ENCODE measurements around the gene TLL1. TPM values are rescaled to one million over a fixed set of nuclear protein-coding genes. Genes with fewer than 3 reads are reported as not detected.

Gene TLL1
- total and polyA plus RNA-seq, 4 donors, result 0.04 to 0.25 (median 0.05) TPM; not detected in 1

DNA sequence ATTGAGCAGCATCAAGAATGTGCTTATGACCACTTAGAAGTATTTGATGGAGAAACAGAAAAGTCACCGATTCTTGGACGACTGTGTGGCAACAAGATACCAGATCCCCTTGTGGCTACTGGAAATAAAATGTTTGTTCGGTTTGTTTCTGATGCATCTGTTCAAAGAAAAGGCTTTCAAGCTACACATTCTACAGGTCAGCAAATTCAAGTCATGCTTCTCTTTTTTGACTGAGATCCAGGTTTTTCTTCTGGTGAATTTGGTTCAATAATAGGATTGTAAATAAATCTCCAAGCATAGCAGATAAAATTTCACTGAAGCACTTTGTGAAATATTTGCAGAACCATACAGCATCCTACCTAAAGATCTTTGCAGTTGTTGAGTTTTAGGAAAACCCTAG, 218.1 kb downstream of the TLL1 start:
- 64% methylated on average over 3 of the region's 3 CpGs for WGBS
- H3K27ac ChIP-seq (ENCODE audit: low read depth in 1 of 2, low read length in 2 of 2), result no peak overlapping the region
- no peaks in the 10 kb centered on the region for H3K27me3 ChIP-seq (ENCODE audit: control insufficient read depth in 4 of 4, insufficient read depth in 4 of 4, low read length in 3 of 4)
- H3K4me1 ChIP-seq (ENCODE audit: control insufficient read depth in 4 of 4, insufficient read depth in 4 of 4, low read length in 3 of 4), result no peaks in the 10 kb centered on the region
- H3K9me3 ChIP-seq (ENCODE audit: control insufficient read depth in 4 of 4, low read length in 3 of 4), result no peaks in the 10 kb centered on the region
- H3K9ac ChIP-seq (ENCODE audit: low read depth in 1 of 2, low read length in 2 of 2), result no peak overlapping the region
- no peak overlapping the region for H3K4me3 ChIP-seq (ENCODE audit: low read depth in 1 of 3, low read length in 3 of 3)
- TF ChIP-seq SP1 (IDR thresholded peaks at IDR 0.05) (no peak), TAF1 (conservative IDR thresholded peaks at IDR 0.05) (no peak)
- no peaks in the 10 kb centered on the region for H3K36me3 ChIP-seq (ENCODE audit: control insufficient read depth in 4 of 4, insufficient read depth in 3 of 4, low read depth in 1 of 4, low read length in 3 of 4)
- DNase-seq (ENCODE audit: low spot score), result no peak

DNA sequence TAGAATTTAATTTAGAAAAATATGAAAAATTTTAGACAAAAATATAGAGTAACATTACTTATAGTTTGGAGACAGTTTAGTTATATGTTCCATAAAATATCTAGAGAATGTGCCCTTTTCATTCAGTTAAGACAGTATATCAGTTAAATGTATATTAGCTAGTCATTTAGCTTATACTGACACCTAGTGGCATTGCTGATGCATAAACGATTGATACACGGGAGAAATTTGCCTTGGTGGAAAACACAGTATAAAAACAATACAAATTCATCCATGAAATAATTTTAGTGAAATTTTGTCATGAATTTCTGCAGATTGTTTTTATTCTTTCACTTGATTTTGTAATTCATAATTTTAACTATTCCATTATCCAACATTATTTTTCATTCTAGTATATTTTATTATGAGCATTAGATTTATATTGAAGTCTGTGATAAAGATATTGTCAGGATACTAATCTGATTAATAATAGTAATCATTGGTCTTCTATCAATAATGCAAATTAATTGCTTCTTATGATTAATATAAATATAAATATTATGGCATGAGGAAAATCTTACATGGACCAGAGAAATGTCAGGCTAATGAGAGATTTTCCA, 219.0 kb downstream of the TLL1 start:
- no peak overlapping the region for H3K9ac ChIP-seq (ENCODE audit: low read depth in 1 of 2, low read length in 2 of 2)
- WGBS, result 0% methylated on average over 2 of the region's 2 CpGs
- no peak overlapping the region for H3K4me3 ChIP-seq (ENCODE audit: low read depth in 1 of 3, low read length in 3 of 3)
- TF ChIP-seq NR2F2 (IDR thresholded peaks at IDR 0.05) (no peak), RAD21 (IDR thresholded peaks at IDR 0.05) (peak; percentile 86), GABPA (IDR thresholded peaks at IDR 0.05 in 1 of 2, conservative IDR thresholded peaks at IDR 0.05 in 1 of 2) (no peak), TAF1 (conservative IDR thresholded peaks at IDR 0.05) (no peak)
- TF ChIP-seq, protein P1, sequence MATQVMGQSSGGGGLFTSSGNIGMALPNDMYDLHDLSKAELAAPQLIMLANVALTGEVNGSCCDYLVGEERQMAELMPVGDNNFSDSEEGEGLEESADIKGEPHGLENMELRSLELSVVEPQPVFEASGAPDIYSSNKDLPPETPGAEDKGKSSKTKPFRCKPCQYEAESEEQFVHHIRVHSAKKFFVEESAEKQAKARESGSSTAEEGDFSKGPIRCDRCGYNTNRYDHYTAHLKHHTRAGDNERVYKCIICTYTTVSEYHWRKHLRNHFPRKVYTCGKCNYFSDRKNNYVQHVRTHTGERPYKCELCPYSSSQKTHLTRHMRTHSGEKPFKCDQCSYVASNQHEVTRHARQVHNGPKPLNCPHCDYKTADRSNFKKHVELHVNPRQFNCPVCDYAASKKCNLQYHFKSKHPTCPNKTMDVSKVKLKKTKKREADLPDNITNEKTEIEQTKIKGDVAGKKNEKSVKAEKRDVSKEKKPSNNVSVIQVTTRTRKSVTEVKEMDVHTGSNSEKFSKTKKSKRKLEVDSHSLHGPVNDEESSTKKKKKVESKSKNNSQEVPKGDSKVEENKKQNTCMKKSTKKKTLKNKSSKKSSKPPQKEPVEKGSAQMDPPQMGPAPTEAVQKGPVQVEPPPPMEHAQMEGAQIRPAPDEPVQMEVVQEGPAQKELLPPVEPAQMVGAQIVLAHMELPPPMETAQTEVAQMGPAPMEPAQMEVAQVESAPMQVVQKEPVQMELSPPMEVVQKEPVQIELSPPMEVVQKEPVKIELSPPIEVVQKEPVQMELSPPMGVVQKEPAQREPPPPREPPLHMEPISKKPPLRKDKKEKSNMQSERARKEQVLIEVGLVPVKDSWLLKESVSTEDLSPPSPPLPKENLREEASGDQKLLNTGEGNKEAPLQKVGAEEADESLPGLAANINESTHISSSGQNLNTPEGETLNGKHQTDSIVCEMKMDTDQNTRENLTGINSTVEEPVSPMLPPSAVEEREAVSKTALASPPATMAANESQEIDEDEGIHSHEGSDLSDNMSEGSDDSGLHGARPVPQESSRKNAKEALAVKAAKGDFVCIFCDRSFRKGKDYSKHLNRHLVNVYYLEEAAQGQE (IDR thresholded peaks at IDR 0.05), result no peak
- TF ChIP-seq, protein P2, sequence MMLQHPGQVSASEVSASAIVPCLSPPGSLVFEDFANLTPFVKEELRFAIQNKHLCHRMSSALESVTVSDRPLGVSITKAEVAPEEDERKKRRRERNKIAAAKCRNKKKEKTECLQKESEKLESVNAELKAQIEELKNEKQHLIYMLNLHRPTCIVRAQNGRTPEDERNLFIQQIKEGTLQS (IDR thresholded peaks at IDR 0.05), result no peak
- TF ChIP-seq, protein P3, sequence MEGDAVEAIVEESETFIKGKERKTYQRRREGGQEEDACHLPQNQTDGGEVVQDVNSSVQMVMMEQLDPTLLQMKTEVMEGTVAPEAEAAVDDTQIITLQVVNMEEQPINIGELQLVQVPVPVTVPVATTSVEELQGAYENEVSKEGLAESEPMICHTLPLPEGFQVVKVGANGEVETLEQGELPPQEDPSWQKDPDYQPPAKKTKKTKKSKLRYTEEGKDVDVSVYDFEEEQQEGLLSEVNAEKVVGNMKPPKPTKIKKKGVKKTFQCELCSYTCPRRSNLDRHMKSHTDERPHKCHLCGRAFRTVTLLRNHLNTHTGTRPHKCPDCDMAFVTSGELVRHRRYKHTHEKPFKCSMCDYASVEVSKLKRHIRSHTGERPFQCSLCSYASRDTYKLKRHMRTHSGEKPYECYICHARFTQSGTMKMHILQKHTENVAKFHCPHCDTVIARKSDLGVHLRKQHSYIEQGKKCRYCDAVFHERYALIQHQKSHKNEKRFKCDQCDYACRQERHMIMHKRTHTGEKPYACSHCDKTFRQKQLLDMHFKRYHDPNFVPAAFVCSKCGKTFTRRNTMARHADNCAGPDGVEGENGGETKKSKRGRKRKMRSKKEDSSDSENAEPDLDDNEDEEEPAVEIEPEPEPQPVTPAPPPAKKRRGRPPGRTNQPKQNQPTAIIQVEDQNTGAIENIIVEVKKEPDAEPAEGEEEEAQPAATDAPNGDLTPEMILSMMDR (IDR thresholded peaks at IDR 0.05; ENCODE audit: low read depth, low read length, missing input control), result peak; percentile 71
- H3K9me3 ChIP-seq (ENCODE audit: control insufficient read depth in 4 of 4, low read length in 3 of 4), result no peaks in the 10 kb centered on the region
- no peak for DNase-seq (ENCODE audit: low spot score)
- no peak overlapping the region for H3K27ac ChIP-seq (ENCODE audit: low read depth in 1 of 2, low read length in 2 of 2)
- H3K4me1 ChIP-seq (ENCODE audit: control insufficient read depth in 4 of 4, insufficient read depth in 4 of 4, low read length in 3 of 4), result no peaks in the 10 kb centered on the region
- no peaks in the 10 kb centered on the region for H3K36me3 ChIP-seq (ENCODE audit: control insufficient read depth in 4 of 4, insufficient read depth in 3 of 4, low read depth in 1 of 4, low read length in 3 of 4)
- no peaks in the 10 kb centered on the region for H3K27me3 ChIP-seq (ENCODE audit: control insufficient read depth in 4 of 4, insufficient read depth in 4 of 4, low read length in 3 of 4)

DNA sequence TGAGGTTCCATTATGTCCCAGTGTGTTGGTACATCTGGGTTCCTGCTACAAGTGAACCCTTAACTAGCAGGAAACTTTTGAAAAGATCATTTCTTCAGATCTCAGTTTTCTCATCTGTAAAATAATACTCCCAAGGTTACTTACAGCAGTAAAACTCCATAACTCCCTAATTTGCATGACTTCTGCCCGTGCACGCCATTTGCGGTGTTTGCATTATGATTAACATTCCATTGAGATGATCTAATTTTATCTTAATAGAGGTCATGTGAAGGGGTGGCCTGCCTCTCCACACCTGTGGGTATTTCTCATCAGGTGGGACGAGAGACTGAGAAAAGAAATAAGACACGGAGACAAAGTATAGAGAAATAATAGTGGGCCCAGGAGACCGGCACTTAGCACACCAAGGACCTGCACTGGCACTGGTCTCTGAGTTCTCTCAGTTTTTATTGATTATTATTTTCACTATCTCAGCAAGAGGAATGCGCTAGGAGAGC, 219.8 kb downstream of the TLL1 start:
- 56% methylated on average over 7 of the region's 7 CpGs for WGBS
- H3K4me3 ChIP-seq (ENCODE audit: low read depth in 1 of 3, low read length in 3 of 3), result no peak overlapping the region
- DNase-seq (ENCODE audit: low spot score), result no peak
- H3K27ac ChIP-seq (ENCODE audit: low read depth in 1 of 2, low read length in 2 of 2), result no peak overlapping the region
- no peaks in the 10 kb centered on the region for H3K27me3 ChIP-seq (ENCODE audit: control insufficient read depth in 4 of 4, insufficient read depth in 4 of 4, low read length in 3 of 4)
- H3K4me1 ChIP-seq (ENCODE audit: control insufficient read depth in 4 of 4, insufficient read depth in 4 of 4, low read length in 3 of 4), result no peaks in the 10 kb centered on the region
- no peak overlapping the region for H3K9ac ChIP-seq (ENCODE audit: low read depth in 1 of 2, low read length in 2 of 2)
- no peaks in the 10 kb centered on the region for H3K9me3 ChIP-seq (ENCODE audit: control insufficient read depth in 4 of 4, low read length in 3 of 4)
- H3K36me3 ChIP-seq (ENCODE audit: control insufficient read depth in 4 of 4, insufficient read depth in 3 of 4, low read depth in 1 of 4, low read length in 3 of 4), result no peaks in the 10 kb centered on the region
- no peak for TF ChIP-seq NR2F2 (IDR thresholded peaks at IDR 0.05)
- TF ChIP-seq, protein P4, sequence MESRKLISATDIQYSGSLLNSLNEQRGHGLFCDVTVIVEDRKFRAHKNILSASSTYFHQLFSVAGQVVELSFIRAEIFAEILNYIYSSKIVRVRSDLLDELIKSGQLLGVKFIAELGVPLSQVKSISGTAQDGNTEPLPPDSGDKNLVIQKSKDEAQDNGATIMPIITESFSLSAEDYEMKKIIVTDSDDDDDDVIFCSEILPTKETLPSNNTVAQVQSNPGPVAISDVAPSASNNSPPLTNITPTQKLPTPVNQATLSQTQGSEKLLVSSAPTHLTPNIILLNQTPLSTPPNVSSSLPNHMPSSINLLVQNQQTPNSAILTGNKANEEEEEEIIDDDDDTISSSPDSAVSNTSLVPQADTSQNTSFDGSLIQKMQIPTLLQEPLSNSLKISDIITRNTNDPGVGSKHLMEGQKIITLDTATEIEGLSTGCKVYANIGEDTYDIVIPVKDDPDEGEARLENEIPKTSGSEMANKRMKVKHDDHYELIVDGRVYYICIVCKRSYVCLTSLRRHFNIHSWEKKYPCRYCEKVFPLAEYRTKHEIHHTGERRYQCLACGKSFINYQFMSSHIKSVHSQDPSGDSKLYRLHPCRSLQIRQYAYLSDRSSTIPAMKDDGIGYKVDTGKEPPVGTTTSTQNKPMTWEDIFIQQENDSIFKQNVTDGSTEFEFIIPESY (IDR thresholded peaks at IDR 0.05), result no peak
- TF ChIP-seq, protein P5, sequence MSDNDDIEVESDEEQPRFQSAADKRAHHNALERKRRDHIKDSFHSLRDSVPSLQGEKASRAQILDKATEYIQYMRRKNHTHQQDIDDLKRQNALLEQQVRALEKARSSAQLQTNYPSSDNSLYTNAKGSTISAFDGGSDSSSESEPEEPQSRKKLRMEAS (IDR thresholded peaks at IDR 0.05), result no peak
- TF ChIP-seq JUND (IDR thresholded peaks at IDR 0.05), result no peak
- no peak for TF ChIP-seq HNF4G (IDR thresholded peaks at IDR 0.05)
- TF ChIP-seq FOXA1 (IDR thresholded peaks at IDR 0.05), result no peak
- TF ChIP-seq SP1 (IDR thresholded peaks at IDR 0.05), result no peak
- no peak for TF ChIP-seq RAD21 (IDR thresholded peaks at IDR 0.05)
- TF ChIP-seq EGR1 (IDR thresholded peaks at IDR 0.05; ENCODE audit: low read depth in 2 of 2), result no peak
- no peak for TF ChIP-seq HNF4A (conservative IDR thresholded peaks at IDR 0.05)
- no peak for TF ChIP-seq TAF1 (conservative IDR thresholded peaks at IDR 0.05)
- TF ChIP-seq RXRA (IDR thresholded peaks at IDR 0.05), result no peak
- TF ChIP-seq, protein P2 (IDR thresholded peaks at IDR 0.05), result no peak
